GM12891 (cell line): ENCODE measurements around the gene ARHGAP20.

Experiments
- POLR2A ChIP-seq: IDR thresholded peaks from 2 replicates; pipeline ENCODE4 v1.6.1; 2011; ENCODE audit warnings: low read depth, low read length, control low read depth
- POLR2AphosphoS5 ChIP-seq: IDR thresholded peaks from 2 replicates; pipeline ENCODE4 v1.6.1; 2011; ENCODE audit warnings: low read depth, low read length, control low read depth

- TF ChIP-seq POLR2A (no peak), POLR2AphosphoS5 (no peak)
Observed at GRCh38 chr11:110571081-110571720, 141.0 kb downstream of the ARHGAP20 start.
